WTC11 (cell line): ENCODE results near the gene PRDM15.

Experiments
- TP53 ChIP-seq: sonication (generic); formaldehyde crosslinking; IDR thresholded peaks from 2 replicates; pipeline ENCODE4 v1.8.1; 2023; ENCODE audit warnings: mild to moderate bottlenecking, missing genetic modification reagents
- ZNF121 ChIP-seq: sonication (generic); formaldehyde crosslinking; IDR thresholded peaks from 2 replicates; pipeline ENCODE4 v1.8.0; 2023; ENCODE audit warnings: missing genetic modification reagents
- TF ChIP-seq, protein P1 (sequence below): fragments of 200-600 bp; IDR thresholded peaks from 2 replicates; pipeline ENCODE4 v1.8.0; 2022; ENCODE audit warnings: antibody characterized with exemption
- TF ChIP-seq, protein P2 (sequence below): sonication (generic); formaldehyde crosslinking; IDR thresholded peaks from 2 replicates; pipeline ENCODE4 v1.8.1; 2023; ENCODE audit warnings: mild to moderate bottlenecking, missing genetic modification reagents
- TF ChIP-seq, protein P3 (sequence below): sonication (generic); formaldehyde crosslinking; IDR thresholded peaks from 2 replicates; pipeline ENCODE4 v1.8.1; 2022; ENCODE audit warnings: mild to moderate bottlenecking, moderate library complexity, missing genetic modification reagents

DNA sequence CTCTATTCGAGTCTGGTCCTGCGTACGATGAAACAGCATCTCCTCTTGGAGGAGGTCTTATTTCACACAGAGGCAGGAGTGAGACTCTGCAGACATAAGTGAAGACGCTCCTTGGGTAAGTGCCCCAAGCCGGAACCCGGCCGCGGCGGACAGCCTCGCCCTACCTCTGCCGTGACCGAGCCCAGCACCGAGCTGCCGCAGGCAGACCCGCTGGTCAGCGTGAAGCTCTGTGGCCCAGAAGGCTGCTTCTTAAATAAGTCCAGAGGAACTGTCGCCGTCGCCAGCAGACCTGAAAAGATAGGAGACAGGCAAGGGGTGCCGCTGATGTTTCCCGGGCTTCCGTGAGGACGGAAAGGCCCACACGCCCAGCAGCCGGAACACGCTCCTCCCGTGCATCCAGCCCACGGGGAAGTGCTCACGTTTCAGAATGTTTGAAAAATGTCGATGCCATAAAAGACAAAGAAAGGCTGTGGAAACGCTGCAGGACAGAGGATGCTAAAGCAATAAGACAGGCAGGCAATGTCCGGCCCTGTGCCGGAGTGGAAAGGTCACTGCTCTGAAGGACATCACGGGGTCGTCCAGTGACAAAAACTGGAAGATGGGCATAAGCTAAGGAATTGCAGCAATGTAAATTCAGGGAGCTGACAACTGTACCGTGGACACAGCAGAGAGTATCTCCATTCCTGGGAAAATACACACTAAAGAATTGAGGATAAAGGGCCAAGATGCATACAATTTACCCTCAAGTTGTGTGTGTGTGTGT is 28.5 kb upstream of the PRDM15 start:
- TF ChIP-seq, protein P1, sequence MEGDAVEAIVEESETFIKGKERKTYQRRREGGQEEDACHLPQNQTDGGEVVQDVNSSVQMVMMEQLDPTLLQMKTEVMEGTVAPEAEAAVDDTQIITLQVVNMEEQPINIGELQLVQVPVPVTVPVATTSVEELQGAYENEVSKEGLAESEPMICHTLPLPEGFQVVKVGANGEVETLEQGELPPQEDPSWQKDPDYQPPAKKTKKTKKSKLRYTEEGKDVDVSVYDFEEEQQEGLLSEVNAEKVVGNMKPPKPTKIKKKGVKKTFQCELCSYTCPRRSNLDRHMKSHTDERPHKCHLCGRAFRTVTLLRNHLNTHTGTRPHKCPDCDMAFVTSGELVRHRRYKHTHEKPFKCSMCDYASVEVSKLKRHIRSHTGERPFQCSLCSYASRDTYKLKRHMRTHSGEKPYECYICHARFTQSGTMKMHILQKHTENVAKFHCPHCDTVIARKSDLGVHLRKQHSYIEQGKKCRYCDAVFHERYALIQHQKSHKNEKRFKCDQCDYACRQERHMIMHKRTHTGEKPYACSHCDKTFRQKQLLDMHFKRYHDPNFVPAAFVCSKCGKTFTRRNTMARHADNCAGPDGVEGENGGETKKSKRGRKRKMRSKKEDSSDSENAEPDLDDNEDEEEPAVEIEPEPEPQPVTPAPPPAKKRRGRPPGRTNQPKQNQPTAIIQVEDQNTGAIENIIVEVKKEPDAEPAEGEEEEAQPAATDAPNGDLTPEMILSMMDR: no peak
- TF ChIP-seq, protein P2, sequence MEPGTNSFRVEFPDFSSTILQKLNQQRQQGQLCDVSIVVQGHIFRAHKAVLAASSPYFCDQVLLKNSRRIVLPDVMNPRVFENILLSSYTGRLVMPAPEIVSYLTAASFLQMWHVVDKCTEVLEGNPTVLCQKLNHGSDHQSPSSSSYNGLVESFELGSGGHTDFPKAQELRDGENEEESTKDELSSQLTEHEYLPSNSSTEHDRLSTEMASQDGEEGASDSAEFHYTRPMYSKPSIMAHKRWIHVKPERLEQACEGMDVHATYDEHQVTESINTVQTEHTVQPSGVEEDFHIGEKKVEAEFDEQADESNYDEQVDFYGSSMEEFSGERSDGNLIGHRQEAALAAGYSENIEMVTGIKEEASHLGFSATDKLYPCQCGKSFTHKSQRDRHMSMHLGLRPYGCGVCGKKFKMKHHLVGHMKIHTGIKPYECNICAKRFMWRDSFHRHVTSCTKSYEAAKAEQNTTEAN: no peak
- TF ChIP-seq ZNF121 (CRISPR knock-in tag) (no peak), TP53 (CRISPR knock-in tag) (no peak)
- TF ChIP-seq, protein P3, sequence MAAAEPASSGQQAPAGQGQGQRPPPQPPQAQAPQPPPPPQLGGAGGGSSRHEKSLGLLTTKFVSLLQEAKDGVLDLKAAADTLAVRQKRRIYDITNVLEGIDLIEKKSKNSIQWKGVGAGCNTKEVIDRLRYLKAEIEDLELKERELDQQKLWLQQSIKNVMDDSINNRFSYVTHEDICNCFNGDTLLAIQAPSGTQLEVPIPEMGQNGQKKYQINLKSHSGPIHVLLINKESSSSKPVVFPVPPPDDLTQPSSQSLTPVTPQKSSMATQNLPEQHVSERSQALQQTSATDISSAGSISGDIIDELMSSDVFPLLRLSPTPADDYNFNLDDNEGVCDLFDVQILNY (CRISPR knock-in tag): no peak
